ENCODE data around the gene KDM2A. TPM values are rescaled to one million over a fixed set of nuclear protein-coding genes. Genes with fewer than 3 reads are reported as not detected.

Gene KDM2A
- total RNA-seq, 1 experiment from 2014 or later = 120 TPM

- H3K36me3 ChIP-seq (ENCODE audit: low read depth) = no peaks in the 10 kb centered on the region
- H2AFZ ChIP-seq = no peak overlapping the region
- DNase-seq = no peak
- H3K4me1 ChIP-seq (replicated peaks; ENCODE audit: insufficient read depth) = no peaks in the 10 kb centered on the region
- ChIA-PET POLR2A (ENCODE audit: unreplicated experiment) (no interaction called here), CTCF (no interaction called here)
- no peak overlapping the region for H3K27ac ChIP-seq
- H3K9me2 ChIP-seq (ENCODE audit: insufficient read depth) = no peaks in the 10 kb centered on the region
- H3K4me3 ChIP-seq = no peak overlapping the region
- H3K79me2 ChIP-seq (ENCODE audit: low read depth) = no peaks in the 10 kb centered on the region
- H3F3A ChIP-seq (ENCODE audit: insufficient read depth, low read depth) = no peaks in the 10 kb centered on the region
- no peaks in the 10 kb centered on the region for H3K27me3 ChIP-seq (ENCODE audit: insufficient read depth, low read depth)
- TF ChIP-seq CTCF (conservative IDR thresholded peaks at IDR 0.05) (no peak), EZH2 (IDR thresholded peaks at IDR 0.05; ENCODE audit: low read depth) (no peak)
- intact Hi-C loops (cut with micrococcal nuclease; ENCODE audit: unreplicated experiment) = no loop called here
- no peaks in the 10 kb centered on the region for H3K9me3 ChIP-seq (ENCODE audit: insufficient read depth, low read depth)
- no peaks in the 10 kb centered on the region for H4K20me1 ChIP-seq (ENCODE audit: insufficient read depth)
- no peak overlapping the region for H3K4me2 ChIP-seq
- BruUV-seq (replicated peaks) = no TSS peak
Observed at GRCh38 chr11:67099831-67100324, 19.2 kb upstream of the KDM2A start.

- POLR2A ChIA-PET (ENCODE audit: unreplicated experiment) = no interaction called here
- intact Hi-C loops (cut with micrococcal nuclease; ENCODE audit: unreplicated experiment) = no loop called here
- Histone ChIP-seq H4K20me1 (ENCODE audit: insufficient read depth) (no peaks in the 10 kb centered on the region), H3K9me2 (ENCODE audit: insufficient read depth) (no peaks in the 10 kb centered on the region), H3K4me3 (no peak overlapping the region), H3K36me3 (ENCODE audit: low read depth) (no peaks in the 10 kb centered on the region), H3K79me2 (ENCODE audit: low read depth) (no peaks in the 10 kb centered on the region), H3F3A (ENCODE audit: insufficient read depth, low read depth) (no peaks in the 10 kb centered on the region; the same call in 1 of the 2 replicates), H3K27me3 (ENCODE audit: insufficient read depth, low read depth) (no peaks in the 10 kb centered on the region), H3K4me1 (replicated peaks; ENCODE audit: insufficient read depth) (no peaks in the 10 kb centered on the region), H3K27ac (no peak overlapping the region), H3K9me3 (ENCODE audit: insufficient read depth, low read depth) (no peaks in the 10 kb centered on the region), H3K4me2 (no peak overlapping the region), H2AFZ (no peak overlapping the region)
- CTCF ChIA-PET = no interaction called here
- no peak for DNase-seq
- BruUV-seq (replicated peaks) = no TSS peak
- TF ChIP-seq EZH2 (IDR thresholded peaks at IDR 0.05; ENCODE audit: low read depth) = no peak
- no peak for TF ChIP-seq CTCF (conservative IDR thresholded peaks at IDR 0.05)
Observed at GRCh38 chr11:67102664-67103063, 16.4 kb upstream of the KDM2A start.

DNA sequence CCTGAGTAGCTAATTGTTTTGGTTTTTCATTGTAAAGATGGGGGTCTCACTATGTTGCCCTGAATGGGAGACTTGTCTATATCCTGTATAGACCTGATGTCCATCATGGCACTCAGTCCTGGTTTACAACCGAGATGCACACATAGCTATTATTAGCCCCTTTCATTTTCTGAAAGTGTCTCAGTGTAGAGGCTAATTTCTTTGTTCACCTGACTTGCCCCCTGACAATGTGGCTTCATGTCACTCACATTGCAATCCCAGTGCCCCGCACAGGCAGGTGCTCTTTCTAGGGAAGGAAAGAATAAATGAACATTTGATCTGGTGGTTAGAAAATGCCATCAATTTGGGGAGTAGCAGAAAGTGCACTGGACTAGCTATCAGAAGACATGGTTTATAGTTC lies 13.1 kb upstream of the KDM2A start:
- Histone ChIP-seq H3K9me2 (ENCODE audit: insufficient read depth) (no peaks in the 10 kb centered on the region), H4K20me1 (ENCODE audit: insufficient read depth) (no peaks in the 10 kb centered on the region), H3K9me3 (ENCODE audit: insufficient read depth, low read depth) (no peaks in the 10 kb centered on the region), H3K4me1 (replicated peaks; ENCODE audit: insufficient read depth) (no peaks in the 10 kb centered on the region), H3K27ac (no peak overlapping the region), H3K79me2 (ENCODE audit: low read depth) (no peaks in the 10 kb centered on the region), H3K36me3 (ENCODE audit: low read depth) (no peaks in the 10 kb centered on the region), H2AFZ (no peak overlapping the region), H3K4me3 (no peak overlapping the region), H3K27me3 (ENCODE audit: insufficient read depth, low read depth) (no peaks in the 10 kb centered on the region), H3F3A (ENCODE audit: insufficient read depth, low read depth) (no peaks in the 10 kb centered on the region; the same call in 1 of the 2 replicates), H3K4me2 (no peak overlapping the region)
- no peak for TF ChIP-seq CTCF (conservative IDR thresholded peaks at IDR 0.05)
- intact Hi-C loops (cut with micrococcal nuclease; ENCODE audit: unreplicated experiment) = no loop called here
- ChIA-PET CTCF (no interaction called here), POLR2A (ENCODE audit: unreplicated experiment) (interaction anchor here (0.6 kb wide), 1 partner anchor 12 kb away, joined by 3 read pairs; no protein-coding TSS in a partner anchor)
- no TSS peak for BruUV-seq (replicated peaks)
- no peak for DNase-seq
